HepG2 (cell line): ENCODE results near the gene NDUFS7. TPM values are rescaled to one million over a fixed set of nuclear protein-coding genes. Genes with fewer than 3 reads are reported as not detected.

Experiments
- FOXK1 ChIP-seq: sonication (generic); formaldehyde crosslinking; IDR thresholded peaks from 2 replicates; pipeline ENCODE4 v1.4.0; 2020; ENCODE audit warnings: low read depth, missing genetic modification reagents, borderline replicate concordance
- KDM3A ChIP-seq: IDR thresholded peaks from 2 replicates; pipeline ENCODE4 v1.6.1; 2018; ENCODE audit warnings: low read depth, missing compliant biosample characterization
- MED1 ChIP-seq: sonication (generic); formaldehyde crosslinking; IDR thresholded peaks from 2 replicates; pipeline ENCODE4 v1.4.0; 2020; ENCODE audit warnings: missing genetic modification reagents
- MEF2D ChIP-seq: sonication (generic); formaldehyde crosslinking; IDR thresholded peaks from 2 replicates; pipeline ENCODE4 v1.5.1; 2020; ENCODE audit warnings: mild to moderate bottlenecking, missing genetic modification reagents
- NCOA1 ChIP-seq: sonication (generic); formaldehyde crosslinking; IDR thresholded peaks from 2 replicates; pipeline ENCODE4 v1.9.0; 2021; ENCODE audit warnings: missing genetic modification reagents
- NRL ChIP-seq: sonication (generic); formaldehyde crosslinking; IDR thresholded peaks from 2 replicates; pipeline ENCODE4 v1.5.0; 2020; ENCODE audit warnings: missing genetic modification reagents, mild to moderate bottlenecking, moderate library complexity, borderline replicate concordance
- SAP130 ChIP-seq: IDR thresholded peaks from 2 replicates; pipeline ENCODE4 v1.6.1; 2016; ENCODE audit warnings: low read depth
- SETDB1 ChIP-seq: sonication (generic); formaldehyde crosslinking; IDR thresholded peaks from 2 replicates; pipeline ENCODE4 v1.5.1; 2020; ENCODE audit warnings: missing genetic modification reagents, mild to moderate bottlenecking, borderline replicate concordance
- SRSF1 ChIP-seq: fragments of 200-400 bp; formaldehyde crosslinking; optimal IDR thresholded peaks from 2 replicates; pipeline ENCODE3; 2017; ENCODE audit warnings: mild to moderate bottlenecking, low read depth, low read length, moderate library complexity
- ZNF17 ChIP-seq: sonication (generic); formaldehyde crosslinking; IDR thresholded peaks from 2 replicates; pipeline ENCODE4 v1.5.0; 2020; ENCODE audit warnings: mild to moderate bottlenecking, missing genetic modification reagents
- ZNF460 ChIP-seq: sonication (generic); formaldehyde crosslinking; IDR thresholded peaks from 2 replicates; pipeline ENCODE4 v1.5.1; 2020; ENCODE audit warnings: missing genetic modification reagents, mild to moderate bottlenecking, borderline replicate concordance
- ZNF546 ChIP-seq: sonication (generic); formaldehyde crosslinking; conservative IDR thresholded peaks from 2 replicates; pipeline ENCODE4 v1.8.1; 2023; ENCODE audit warnings: mild to moderate bottlenecking, missing genetic modification reagents
- ZNF713 ChIP-seq: sonication (generic); formaldehyde crosslinking; IDR thresholded peaks from 2 replicates; pipeline ENCODE4 v1.4.0; 2020; ENCODE audit warnings: mild to moderate bottlenecking, missing genetic modification reagents
- polyA plus RNA-seq, 8 experiments: library from polyadenylated mRNA; depleted of rRNA in 3 of 8; stranded (reverse) in 7 of 8; unstranded in 1 of 8; fragments of >200 nt; fragmentation: Illumina TruSeq in 4 of 8; extraction: Trizol in 4 of 8; gene quantifications; 2 replicates each; pipeline versions ENCODE4 v1.2.1 to v1.2.3, GENCODE V29; 2011 to 2016; ENCODE audit warnings: low read depth in 4 of 8, missing spikeins in 1 of 8, mixed read lengths in 1 of 8; ENCODE audit not compliant: insufficient read depth in 1 of 8
- total RNA-seq, 5 experiments: library from RNA; depleted of rRNA; stranded (reverse); fragments of >200 nt; fragmentation: Illumina TruSeq; extraction: Trizol; gene quantifications; 2 replicates each; pipeline ENCODE4 v1.2.3, GENCODE V29; 2016; ENCODE audit warnings: low read depth in 1 of 5
- TF ChIP-seq, protein P1 (sequence below): sonication (generic); formaldehyde crosslinking; conservative IDR thresholded peaks from 2 replicates; pipeline ENCODE4 v1.8.0; 2022; ENCODE audit warnings: missing genetic modification reagents
- TF ChIP-seq, protein P2 (sequence below): sonication (generic); formaldehyde crosslinking; IDR thresholded peaks from 2 replicates; pipeline ENCODE4 v1.8.1; 2022; ENCODE audit warnings: mild to moderate bottlenecking, missing genetic modification reagents
- TF ChIP-seq, protein P3 (sequence below): conservative IDR thresholded peaks from 2 replicates; pipeline ENCODE4 v1.6.1; 2018; ENCODE audit warnings: missing genetic modification reagents
- TF ChIP-seq, protein P4 (sequence below): IDR thresholded peaks from 2 replicates; pipeline ENCODE4 v1.6.1; 2012; ENCODE audit warnings: low read length, improper control_type of control experiment
- TF ChIP-seq, protein P5 (sequence below): sonication (generic); formaldehyde crosslinking; IDR thresholded peaks from 2 replicates; pipeline ENCODE4 v1.5.0; 2020; ENCODE audit warnings: missing genetic modification reagents

Gene NDUFS7
- total and polyA plus RNA-seq, 2 of the 13 experiments (the other 11 are each of a cell fraction or from before 2014, with no cell fraction given) = 34.3 to 66.9 TPM

DNA sequence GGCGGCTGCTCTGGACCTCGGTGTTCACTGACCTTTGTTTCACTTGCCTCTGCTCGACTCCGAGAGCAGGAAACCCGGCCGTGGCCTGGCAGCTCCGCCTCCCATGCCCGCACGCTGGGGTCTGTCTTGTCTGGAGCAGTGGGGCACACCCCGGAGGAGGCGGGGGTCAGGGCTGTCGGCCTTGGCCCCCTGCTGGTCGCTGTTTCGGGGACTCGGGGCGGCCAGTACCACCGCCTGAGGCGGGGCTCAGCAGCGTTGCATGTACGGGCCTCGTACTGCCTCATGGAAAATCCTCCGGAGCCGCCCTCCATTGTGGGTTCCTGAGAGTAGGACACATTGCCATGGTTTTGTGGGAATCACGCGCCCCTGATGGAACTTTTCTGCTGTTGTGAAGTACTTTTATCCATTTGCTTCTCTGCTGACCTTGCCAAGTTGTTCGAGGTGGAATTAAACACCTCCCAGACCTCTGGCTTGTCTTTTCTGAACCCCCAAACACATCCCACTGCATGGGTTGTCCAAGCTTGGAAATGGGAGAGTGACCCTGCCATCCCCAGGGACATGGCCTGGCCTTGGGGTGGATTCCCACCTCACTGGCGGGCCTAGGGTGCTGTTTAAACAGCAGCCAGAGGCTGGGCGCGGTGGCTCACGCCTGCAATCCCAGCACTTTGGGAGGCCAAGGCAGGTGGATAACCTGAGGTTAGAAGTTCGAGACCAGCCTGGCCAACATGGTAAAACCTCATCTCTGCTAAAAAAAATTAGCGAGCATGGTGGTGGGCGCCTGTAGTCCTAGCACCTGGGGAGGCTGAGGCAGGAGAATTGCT lies 5.5 kb upstream of the NDUFS7 start (continued):
- TF ChIP-seq, protein P1, sequence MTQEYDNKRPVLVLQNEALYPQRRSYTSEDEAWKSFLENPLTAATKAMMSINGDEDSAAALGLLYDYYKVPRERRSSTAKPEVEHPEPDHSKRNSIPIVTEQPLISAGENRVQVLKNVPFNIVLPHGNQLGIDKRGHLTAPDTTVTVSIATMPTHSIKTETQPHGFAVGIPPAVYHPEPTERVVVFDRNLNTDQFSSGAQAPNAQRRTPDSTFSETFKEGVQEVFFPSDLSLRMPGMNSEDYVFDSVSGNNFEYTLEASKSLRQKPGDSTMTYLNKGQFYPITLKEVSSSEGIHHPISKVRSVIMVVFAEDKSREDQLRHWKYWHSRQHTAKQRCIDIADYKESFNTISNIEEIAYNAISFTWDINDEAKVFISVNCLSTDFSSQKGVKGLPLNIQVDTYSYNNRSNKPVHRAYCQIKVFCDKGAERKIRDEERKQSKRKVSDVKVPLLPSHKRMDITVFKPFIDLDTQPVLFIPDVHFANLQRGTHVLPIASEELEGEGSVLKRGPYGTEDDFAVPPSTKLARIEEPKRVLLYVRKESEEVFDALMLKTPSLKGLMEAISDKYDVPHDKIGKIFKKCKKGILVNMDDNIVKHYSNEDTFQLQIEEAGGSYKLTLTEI = no peak
- no peak for TF ChIP-seq MEF2D (CRISPR knock-in tag)
- peak; percentile 26; the same call in 1 of the 2 replicates for TF ChIP-seq SAP130 (CRISPR knock-in tag)
- no peak for TF ChIP-seq FOXK1 (CRISPR knock-in tag)
- no peak for TF ChIP-seq NCOA1 (CRISPR knock-in tag)
- TF ChIP-seq NRL (CRISPR knock-in tag) = no peak; the same call in 1 of the 2 replicates
- TF ChIP-seq, protein P2, sequence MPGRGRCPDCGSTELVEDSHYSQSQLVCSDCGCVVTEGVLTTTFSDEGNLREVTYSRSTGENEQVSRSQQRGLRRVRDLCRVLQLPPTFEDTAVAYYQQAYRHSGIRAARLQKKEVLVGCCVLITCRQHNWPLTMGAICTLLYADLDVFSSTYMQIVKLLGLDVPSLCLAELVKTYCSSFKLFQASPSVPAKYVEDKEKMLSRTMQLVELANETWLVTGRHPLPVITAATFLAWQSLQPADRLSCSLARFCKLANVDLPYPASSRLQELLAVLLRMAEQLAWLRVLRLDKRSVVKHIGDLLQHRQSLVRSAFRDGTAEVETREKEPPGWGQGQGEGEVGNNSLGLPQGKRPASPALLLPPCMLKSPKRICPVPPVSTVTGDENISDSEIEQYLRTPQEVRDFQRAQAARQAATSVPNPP (CRISPR knock-in tag) = no peak
- TF ChIP-seq ZNF546 = no peak
- no peak for TF ChIP-seq ZNF460 (CRISPR knock-in tag)
- TF ChIP-seq KDM3A (CRISPR knock-in tag) = no peak
- TF ChIP-seq ZNF17 = no peak
- TF ChIP-seq, protein P3, sequence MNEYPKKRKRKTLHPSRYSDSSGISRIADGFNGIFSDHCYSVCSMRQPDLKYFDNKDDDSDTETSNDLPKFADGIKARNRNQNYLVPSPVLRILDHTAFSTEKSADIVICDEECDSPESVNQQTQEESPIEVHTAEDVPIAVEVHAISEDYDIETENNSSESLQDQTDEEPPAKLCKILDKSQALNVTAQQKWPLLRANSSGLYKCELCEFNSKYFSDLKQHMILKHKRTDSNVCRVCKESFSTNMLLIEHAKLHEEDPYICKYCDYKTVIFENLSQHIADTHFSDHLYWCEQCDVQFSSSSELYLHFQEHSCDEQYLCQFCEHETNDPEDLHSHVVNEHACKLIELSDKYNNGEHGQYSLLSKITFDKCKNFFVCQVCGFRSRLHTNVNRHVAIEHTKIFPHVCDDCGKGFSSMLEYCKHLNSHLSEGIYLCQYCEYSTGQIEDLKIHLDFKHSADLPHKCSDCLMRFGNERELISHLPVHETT (CRISPR knock-in tag) = no peak
- no peak for TF ChIP-seq ZNF713 (CRISPR knock-in tag)
- no peak for TF ChIP-seq SETDB1
- TF ChIP-seq SRSF1 = no peak
- TF ChIP-seq MED1 = no peak
- TF ChIP-seq, protein P4, sequence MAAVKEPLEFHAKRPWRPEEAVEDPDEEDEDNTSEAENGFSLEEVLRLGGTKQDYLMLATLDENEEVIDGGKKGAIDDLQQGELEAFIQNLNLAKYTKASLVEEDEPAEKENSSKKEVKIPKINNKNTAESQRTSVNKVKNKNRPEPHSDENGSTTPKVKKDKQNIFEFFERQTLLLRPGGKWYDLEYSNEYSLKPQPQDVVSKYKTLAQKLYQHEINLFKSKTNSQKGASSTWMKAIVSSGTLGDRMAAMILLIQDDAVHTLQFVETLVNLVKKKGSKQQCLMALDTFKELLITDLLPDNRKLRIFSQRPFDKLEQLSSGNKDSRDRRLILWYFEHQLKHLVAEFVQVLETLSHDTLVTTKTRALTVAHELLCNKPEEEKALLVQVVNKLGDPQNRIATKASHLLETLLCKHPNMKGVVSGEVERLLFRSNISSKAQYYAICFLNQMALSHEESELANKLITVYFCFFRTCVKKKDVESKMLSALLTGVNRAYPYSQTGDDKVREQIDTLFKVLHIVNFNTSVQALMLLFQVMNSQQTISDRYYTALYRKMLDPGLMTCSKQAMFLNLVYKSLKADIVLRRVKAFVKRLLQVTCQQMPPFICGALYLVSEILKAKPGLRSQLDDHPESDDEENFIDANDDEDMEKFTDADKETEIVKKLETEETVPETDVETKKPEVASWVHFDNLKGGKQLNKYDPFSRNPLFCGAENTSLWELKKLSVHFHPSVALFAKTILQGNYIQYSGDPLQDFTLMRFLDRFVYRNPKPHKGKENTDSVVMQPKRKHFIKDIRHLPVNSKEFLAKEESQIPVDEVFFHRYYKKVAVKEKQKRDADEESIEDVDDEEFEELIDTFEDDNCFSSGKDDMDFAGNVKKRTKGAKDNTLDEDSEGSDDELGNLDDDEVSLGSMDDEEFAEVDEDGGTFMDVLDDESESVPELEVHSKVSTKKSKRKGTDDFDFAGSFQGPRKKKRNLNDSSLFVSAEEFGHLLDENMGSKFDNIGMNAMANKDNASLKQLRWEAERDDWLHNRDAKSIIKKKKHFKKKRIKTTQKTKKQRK = no peak
- TF ChIP-seq, protein P5, sequence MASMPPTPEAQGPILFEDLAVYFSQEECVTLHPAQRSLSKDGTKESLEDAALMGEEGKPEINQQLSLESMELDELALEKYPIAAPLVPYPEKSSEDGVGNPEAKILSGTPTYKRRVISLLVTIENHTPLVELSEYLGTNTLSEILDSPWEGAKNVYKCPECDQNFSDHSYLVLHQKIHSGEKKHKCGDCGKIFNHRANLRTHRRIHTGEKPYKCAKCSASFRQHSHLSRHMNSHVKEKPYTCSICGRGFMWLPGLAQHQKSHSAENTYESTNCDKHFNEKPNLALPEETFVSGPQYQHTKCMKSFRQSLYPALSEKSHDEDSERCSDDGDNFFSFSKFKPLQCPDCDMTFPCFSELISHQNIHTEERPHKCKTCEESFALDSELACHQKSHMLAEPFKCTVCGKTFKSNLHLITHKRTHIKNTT (CRISPR knock-in tag) = no peak
